HG03460 (cell line): Measurements from ENCODE around the gene CLDN22.

Source experiments
- ATAC-seq: cut with Tn5 transposase; IDR thresholded peaks from one replicate; pipeline ENCODE4 v1.9.1; 2021; ENCODE audit not compliant: unreplicated experiment

Gene CLDN22

GRCh38 chr4:183323295-183323694 is 3.2 kb upstream of the CLDN22 start:
- no peak for ATAC-seq

GRCh38 chr4:183322326-183322725 is 2.2 kb upstream of the CLDN22 start, which contains the start of gene CLDN24:
CLDN24 (minus strand) TSS chr4:183322426; CDS start chr4:183322426, 0 bp downstream.
- no peak for ATAC-seq

GRCh38 chr4:183321516-183321915 is 1.4 kb upstream of the CLDN22 start:
- no peak for ATAC-seq

- ATAC-seq = no peak
Measured at GRCh38 chr4:183321079-183321478, 1.0 kb upstream of the CLDN22 start.

GRCh38 chr4:183318656-183319055 is 1.4 kb downstream of the CLDN22 start:
- ATAC-seq = no peak

GRCh38 chr4:183314806-183315205 is 5.3 kb downstream of the CLDN22 start:
- ATAC-seq = no peak

GRCh38 chr4:183314336-183314735 is 5.7 kb downstream of the CLDN22 start:
- ATAC-seq = no peak

GRCh38 chr4:183312841-183313240 is 7.2 kb downstream of the CLDN22 start:
- ATAC-seq = no peak

- ATAC-seq = no peak
Measured at GRCh38 chr4:183306811-183307210, 13.3 kb downstream of the CLDN22 start.

GRCh38 chr4:183304538-183304937 is 15.5 kb downstream of the CLDN22 start:
- ATAC-seq = no peak

GRCh38 chr4:183304067-183304466 is 16.0 kb downstream of the CLDN22 start:
- ATAC-seq = no peak

GRCh38 chr4:183303301-183303700 is 16.8 kb downstream of the CLDN22 start:
- ATAC-seq = no peak

GRCh38 chr4:183300655-183301054 is 19.4 kb downstream of the CLDN22 start:
- ATAC-seq = no peak

- ATAC-seq = no peak
Measured at GRCh38 chr4:183300070-183300469, 20.0 kb downstream of the CLDN22 start.

- no peak for ATAC-seq
Measured at GRCh38 chr4:183299464-183299863, 20.6 kb downstream of the CLDN22 start.

- ATAC-seq = peak; percentile 86
Measured at GRCh38 chr4:183297675-183298074, 22.4 kb downstream of the CLDN22 start.

GRCh38 chr4:183295711-183296110 is 24.4 kb downstream of the CLDN22 start:
- ATAC-seq = no peak

GRCh38 chr4:183291070-183291469 is 29.0 kb downstream of the CLDN22 start:
- no peak for ATAC-seq

- no peak for ATAC-seq
Measured at GRCh38 chr4:183289688-183290087, 30.4 kb downstream of the CLDN22 start.

GRCh38 chr4:183288955-183289354 is 31.1 kb downstream of the CLDN22 start:
- ATAC-seq = no peak

GRCh38 chr4:183287677-183288076 is 32.4 kb downstream of the CLDN22 start:
- peak; percentile 81 for ATAC-seq

GRCh38 chr4:183287309-183287659 is 32.8 kb downstream of the CLDN22 start:
- peak; percentile 83 for ATAC-seq

- peak; percentile 25 for ATAC-seq
Measured at GRCh38 chr4:183286590-183287308, 33.3 kb downstream of the CLDN22 start.
